Upper lobe of left lung (tissue), 4 donors: ENCODE data around the gene CYP21A2.
"Not testable (repeated sequence)": the region's sequence is repeated elsewhere in the genome, so short reads cannot be mapped to it uniquely, and the experiment has no call there.

Experiments
- EP300 ChIP-seq, 4 donors: sonication (generic); formaldehyde crosslinking; IDR thresholded peaks; one replicate each; pipeline ENCODE4 v1.5.1; 2017; ENCODE audit warnings: antibody characterized with exemption in 4 of 4, control low read depth in 2 of 4
- TF ChIP-seq, protein P1 (sequence below), 6 experiments: fragments of 450-650 bp in 4 of 6; fragments of 200-600 bp in 2 of 6; sonication (generic) in 2 of 6; IDR thresholded peaks; one replicate each; pipeline ENCODE4 v1.5.1; 2016 to 2019; ENCODE audit warnings: antibody characterized with exemption in 6 of 6

DNA sequence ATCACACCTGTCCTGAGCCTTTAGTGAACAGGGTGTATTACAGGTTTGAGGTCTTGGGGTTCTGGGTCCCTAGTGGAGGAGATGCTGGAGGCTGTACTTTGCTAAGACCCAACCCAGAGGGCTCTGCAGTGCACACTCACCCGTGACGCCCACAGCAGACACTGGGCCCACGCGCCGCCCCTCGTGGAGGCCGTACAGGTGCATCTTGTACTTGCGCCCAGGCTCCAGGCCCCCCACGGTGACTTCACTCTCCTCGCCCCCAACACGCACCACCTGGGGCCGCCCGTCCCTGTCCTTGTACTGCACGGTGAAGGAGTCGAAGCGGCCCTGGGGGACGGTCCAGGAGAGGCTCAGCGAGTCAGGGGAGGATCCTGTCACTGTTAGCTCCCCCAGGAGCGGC lies 29.3 kb downstream of the CYP21A2 start:
- TF ChIP-seq, protein P1, sequence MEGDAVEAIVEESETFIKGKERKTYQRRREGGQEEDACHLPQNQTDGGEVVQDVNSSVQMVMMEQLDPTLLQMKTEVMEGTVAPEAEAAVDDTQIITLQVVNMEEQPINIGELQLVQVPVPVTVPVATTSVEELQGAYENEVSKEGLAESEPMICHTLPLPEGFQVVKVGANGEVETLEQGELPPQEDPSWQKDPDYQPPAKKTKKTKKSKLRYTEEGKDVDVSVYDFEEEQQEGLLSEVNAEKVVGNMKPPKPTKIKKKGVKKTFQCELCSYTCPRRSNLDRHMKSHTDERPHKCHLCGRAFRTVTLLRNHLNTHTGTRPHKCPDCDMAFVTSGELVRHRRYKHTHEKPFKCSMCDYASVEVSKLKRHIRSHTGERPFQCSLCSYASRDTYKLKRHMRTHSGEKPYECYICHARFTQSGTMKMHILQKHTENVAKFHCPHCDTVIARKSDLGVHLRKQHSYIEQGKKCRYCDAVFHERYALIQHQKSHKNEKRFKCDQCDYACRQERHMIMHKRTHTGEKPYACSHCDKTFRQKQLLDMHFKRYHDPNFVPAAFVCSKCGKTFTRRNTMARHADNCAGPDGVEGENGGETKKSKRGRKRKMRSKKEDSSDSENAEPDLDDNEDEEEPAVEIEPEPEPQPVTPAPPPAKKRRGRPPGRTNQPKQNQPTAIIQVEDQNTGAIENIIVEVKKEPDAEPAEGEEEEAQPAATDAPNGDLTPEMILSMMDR (IDR thresholded peaks at IDR 0.05) = not testable (repeated sequence)
- not testable (repeated sequence) for TF ChIP-seq EP300 (IDR thresholded peaks at IDR 0.05)
